IMR-90 (cell line): ENCODE data around the gene TSHZ3.

Source experiments
- BHLHE40 ChIP-seq: fragments of 150-350 bp; IDR thresholded peaks from 2 replicates; pipeline ENCODE4 v1.6.1; 2016; ENCODE audit warnings: mild to moderate bottlenecking, low read depth, low read length
- CEBPB ChIP-seq: IDR thresholded peaks from 2 replicates; pipeline ENCODE4 v1.6.1; 2012; ENCODE audit warnings: low read depth, low read length, improper control_type of control experiment
- CTCF ChIP-seq: conservative IDR thresholded peaks from 2 replicates; pipeline ENCODE4 v1.5.1; 2012; ENCODE audit warnings: mild to moderate bottlenecking, low read depth, low read length, improper control_type of control experiment
- POLR2A ChIP-seq: IDR thresholded peaks from 2 replicates; pipeline ENCODE4 v1.6.1; 2012; ENCODE audit warnings: mild to moderate bottlenecking, low read depth, low read length
- RCOR1 ChIP-seq: IDR thresholded peaks from 2 replicates; pipeline ENCODE4 v1.6.1; 2012; ENCODE audit warnings: mild to moderate bottlenecking, low read length, improper control_type of control experiment; ENCODE audit not compliant: insufficient replicate concordance
- SMC3 ChIP-seq: fragments of 150-350 bp; IDR thresholded peaks from 2 replicates; pipeline ENCODE4 v1.6.1; 2016; ENCODE audit warnings: low read depth, mild to moderate bottlenecking, antibody characterized with exemption, low read length, moderate library complexity

DNA sequence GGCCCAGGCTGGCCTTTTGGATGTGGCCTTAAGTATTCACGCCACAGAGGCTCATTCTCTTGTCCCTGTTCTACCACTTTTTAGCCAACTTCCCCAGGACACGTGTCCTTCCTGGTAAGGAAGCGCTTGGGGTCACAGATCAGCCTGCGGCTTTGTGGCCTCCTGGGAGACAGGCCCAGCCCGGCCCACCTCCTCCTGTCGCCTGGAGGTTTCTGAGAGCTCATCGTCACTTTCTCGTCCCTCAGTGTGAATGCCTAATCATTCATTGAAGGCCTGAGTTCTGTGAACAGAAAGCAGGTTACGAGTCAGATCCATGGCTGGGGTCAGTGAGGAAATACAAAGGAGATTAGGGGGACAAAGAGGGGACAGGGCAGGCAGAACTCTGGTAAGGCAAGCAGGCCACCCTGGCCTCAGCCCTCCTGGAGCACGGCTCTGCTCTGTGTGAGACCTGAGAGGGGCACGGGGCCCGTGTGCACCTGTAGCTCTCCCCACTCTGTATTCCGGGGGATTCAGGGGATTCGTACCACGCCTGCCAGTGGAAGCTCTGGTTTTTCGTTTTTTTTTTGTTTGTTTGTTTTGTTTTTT is 38.6 kb upstream of the TSHZ3 start:
- no peak for TF ChIP-seq RCOR1
- no peak for TF ChIP-seq BHLHE40
- TF ChIP-seq CTCF = no peak
- no peak for TF ChIP-seq POLR2A
- TF ChIP-seq CEBPB = no peak
- TF ChIP-seq SMC3 = no peak
